Measurements from ENCODE around the gene AMZ1. TPM values are rescaled to one million over a fixed set of nuclear protein-coding genes. Genes with fewer than 3 reads are reported as not detected.

The AMZ1 gene
- total RNA-seq, 2 donors from 2014 or later: 0.66 to 1.6 TPM

- no peaks in the 10 kb centered on the region for H3K9me3 ChIP-seq (ENCODE audit: control insufficient read depth, low read length)
- H3K27me3 ChIP-seq (ENCODE audit: control insufficient read depth, insufficient read depth, low read length, poor library complexity, severe bottlenecking): peaks cover 37% of the 10 kb centered on the region
- Mint-ChIP-seq H3K9me3 (peaks cover 2% of the 10 kb centered on the region), H3K36me3 (ENCODE audit: low read depth) (no peaks in the 10 kb centered on the region), H3K27ac (no peak overlapping the region), H3K27me3 (ENCODE audit: insufficient read depth) (peaks cover 30% of the 10 kb centered on the region), H3K4me3 (no peak overlapping the region), H3K4me1 (peaks cover 6% of the 10 kb centered on the region)
- H3K36me3 ChIP-seq (ENCODE audit: control insufficient read depth, insufficient read depth, low read length): no peaks in the 10 kb centered on the region
- no peak overlapping the region for H3K27ac ChIP-seq (ENCODE audit: low read depth, low read length)
- no peak overlapping the region for H3K4me3 ChIP-seq (ENCODE audit: low read length)
- TF ChIP-seq, protein P1, sequence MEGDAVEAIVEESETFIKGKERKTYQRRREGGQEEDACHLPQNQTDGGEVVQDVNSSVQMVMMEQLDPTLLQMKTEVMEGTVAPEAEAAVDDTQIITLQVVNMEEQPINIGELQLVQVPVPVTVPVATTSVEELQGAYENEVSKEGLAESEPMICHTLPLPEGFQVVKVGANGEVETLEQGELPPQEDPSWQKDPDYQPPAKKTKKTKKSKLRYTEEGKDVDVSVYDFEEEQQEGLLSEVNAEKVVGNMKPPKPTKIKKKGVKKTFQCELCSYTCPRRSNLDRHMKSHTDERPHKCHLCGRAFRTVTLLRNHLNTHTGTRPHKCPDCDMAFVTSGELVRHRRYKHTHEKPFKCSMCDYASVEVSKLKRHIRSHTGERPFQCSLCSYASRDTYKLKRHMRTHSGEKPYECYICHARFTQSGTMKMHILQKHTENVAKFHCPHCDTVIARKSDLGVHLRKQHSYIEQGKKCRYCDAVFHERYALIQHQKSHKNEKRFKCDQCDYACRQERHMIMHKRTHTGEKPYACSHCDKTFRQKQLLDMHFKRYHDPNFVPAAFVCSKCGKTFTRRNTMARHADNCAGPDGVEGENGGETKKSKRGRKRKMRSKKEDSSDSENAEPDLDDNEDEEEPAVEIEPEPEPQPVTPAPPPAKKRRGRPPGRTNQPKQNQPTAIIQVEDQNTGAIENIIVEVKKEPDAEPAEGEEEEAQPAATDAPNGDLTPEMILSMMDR (conservative IDR thresholded peaks at IDR 0.05): no peak
- 90 to 93% methylated on average over 3 to 10 of the region's 11 CpGs for WGBS, 2 experiments (ENCODE audit: insufficient coverage in 1 of 2, insufficient read length in 1 of 2)
- DNase-seq: no peak
- no peak overlapping the region for H3K9ac ChIP-seq (ENCODE audit: extremely low read depth, low read length, poor library complexity, severe bottlenecking)
- no peaks in the 10 kb centered on the region for H3K4me1 ChIP-seq (ENCODE audit: control insufficient read depth, insufficient read depth, low read length)
Observed at GRCh38 chr7:2684501-2684900, 3.5 kb upstream of the AMZ1 start.

GRCh38 chr7:2686101-2686500, 1.9 kb upstream of the AMZ1 start:
- H3K27ac ChIP-seq (ENCODE audit: low read depth, low read length): no peak overlapping the region
- no peaks in the 10 kb centered on the region for H3K4me1 ChIP-seq (ENCODE audit: control insufficient read depth, insufficient read depth, low read length)
- no peak for DNase-seq
- Mint-ChIP-seq H3K27ac (no peak overlapping the region), H3K36me3 (ENCODE audit: low read depth) (no peaks in the 10 kb centered on the region), H3K4me3 (no peak overlapping the region), H3K4me1 (peaks cover 6% of the 10 kb centered on the region), H3K9me3 (peaks cover 2% of the 10 kb centered on the region), H3K27me3 (ENCODE audit: insufficient read depth) (peaks cover 39% of the 10 kb centered on the region)
- no peak overlapping the region for H3K9ac ChIP-seq (ENCODE audit: extremely low read depth, low read length, poor library complexity, severe bottlenecking)
- H3K9me3 ChIP-seq (ENCODE audit: control insufficient read depth, low read length): no peaks in the 10 kb centered on the region
- H3K36me3 ChIP-seq (ENCODE audit: control insufficient read depth, insufficient read depth, low read length): no peaks in the 10 kb centered on the region
- H3K27me3 ChIP-seq (ENCODE audit: control insufficient read depth, insufficient read depth, low read length, poor library complexity, severe bottlenecking): peaks cover 43% of the 10 kb centered on the region
- WGBS, 2 experiments (ENCODE audit: insufficient coverage in 1 of 2, insufficient read length in 1 of 2): 95 to 99% methylated on average over 11 to 14 of the region's 14 CpGs
- H3K4me3 ChIP-seq (ENCODE audit: low read length): no peak overlapping the region
- TF ChIP-seq, protein P1 (conservative IDR thresholded peaks at IDR 0.05): no peak

- TF ChIP-seq, protein P1 (conservative IDR thresholded peaks at IDR 0.05): no peak
- H3K27ac Mint-ChIP-seq: no peak overlapping the region
- H3K27me3 Mint-ChIP-seq (ENCODE audit: insufficient read depth): peaks cover 41% of the 10 kb centered on the region
- Histone ChIP-seq H3K4me3 (ENCODE audit: low read length) (no peak overlapping the region), H3K27me3 (ENCODE audit: control insufficient read depth, insufficient read depth, low read length, poor library complexity, severe bottlenecking) (peaks cover 43% of the 10 kb centered on the region), H3K9ac (ENCODE audit: extremely low read depth, low read length, poor library complexity, severe bottlenecking) (no peak overlapping the region), H3K27ac (ENCODE audit: low read depth, low read length) (no peak overlapping the region), H3K4me1 (ENCODE audit: control insufficient read depth, insufficient read depth, low read length) (no peaks in the 10 kb centered on the region), H3K36me3 (ENCODE audit: control insufficient read depth, insufficient read depth, low read length) (no peaks in the 10 kb centered on the region), H3K9me3 (ENCODE audit: control insufficient read depth, low read length) (no peaks in the 10 kb centered on the region)
- no peak for DNase-seq
- H3K4me1 Mint-ChIP-seq: peaks cover 6% of the 10 kb centered on the region
- H3K4me3 Mint-ChIP-seq: peak overlapping the region; percentile 28
- peaks cover 2% of the 10 kb centered on the region for H3K9me3 Mint-ChIP-seq
- no peaks in the 10 kb centered on the region for H3K36me3 Mint-ChIP-seq (ENCODE audit: low read depth)
- 79 to 85% methylated on average over 13 to 17 of the region's 17 CpGs for WGBS, 2 experiments (ENCODE audit: insufficient coverage in 1 of 2, insufficient read length in 1 of 2)
Observed at GRCh38 chr7:2687338-2687869, 598 bp upstream of the AMZ1 start.

Measured in endodermal cell (in vitro differentiated cells).